Measurements from ENCODE around the gene SIRPB2. TPM values are rescaled to one million over a fixed set of nuclear protein-coding genes. Genes with fewer than 3 reads are reported as not detected.

The SIRPB2 gene
- total RNA-seq (2022; extraction: Qiagen RNA extraction; ENCODE audit: low read depth) = not detected in 5 replicates

DNA sequence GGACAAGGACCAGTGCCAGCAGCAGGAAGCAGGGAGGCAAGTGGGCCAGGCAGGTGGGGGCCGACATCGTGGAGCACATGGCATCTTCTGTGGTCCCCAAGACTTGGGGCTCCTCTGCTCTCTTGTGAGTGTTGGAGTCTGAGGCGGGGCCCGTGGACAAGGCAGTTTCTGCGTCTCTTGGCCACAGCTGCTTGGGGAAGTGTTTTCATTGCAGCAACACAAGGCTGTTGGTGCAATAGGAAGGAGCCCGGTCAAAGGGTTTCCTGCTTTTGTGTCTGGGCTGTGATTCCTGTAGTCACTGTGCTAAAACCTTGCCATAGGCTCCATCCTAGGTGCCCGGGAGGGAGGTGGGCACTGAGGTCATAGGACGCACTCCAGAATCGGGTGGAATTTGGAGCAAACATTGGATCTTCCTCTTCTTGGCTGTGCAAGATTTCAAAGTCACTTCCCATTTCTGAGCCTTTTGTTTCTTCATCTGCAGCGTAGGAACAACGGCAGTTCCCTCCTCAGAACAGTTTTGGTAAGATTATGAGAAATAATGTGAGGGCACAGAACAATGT is at the start of gene SIRPB2:
Gene SIRPB2 (minus strand): TSS at position 140 of the 560 bp plus-strand sequence. CDS start 61 bp downstream, at position 79.

GRCh38 chr20:1466211-1467081 is 24.8 kb downstream of the SIRPB2 start, which contains the start of gene NSFL1C:
Gene NSFL1C, minus strand, starts transcription at chr20:1466849. Its CDS starts 25 bp downstream, at chr20:1466824.

Other genes with a start within 250 kb of the SIRPB2 start
- 3.7 to 5.3 TPM (median 4.1 TPM) in 5 replicates for gene SNPH, start 225.1 kb downstream of the SIRPB2 start, total RNA-seq (2022; extraction: Qiagen RNA extraction; ENCODE audit: low read depth)
- 0.53 to 1.3 TPM (median 1.2 TPM) in 5 replicates for gene SDCBP2, start 162.3 kb downstream of the SIRPB2 start, total RNA-seq (2022; extraction: Qiagen RNA extraction; ENCODE audit: low read depth)
- gene FKBP1A, start 98.4 kb downstream of the SIRPB2 start, total RNA-seq (2022; extraction: Qiagen RNA extraction; ENCODE audit: low read depth) = 447 to 554 TPM (median 504 TPM) in 5 replicates
- 110 to 150 TPM (median 118 TPM) in 5 replicates for gene NSFL1C, start 24.6 kb downstream of the SIRPB2 start, total RNA-seq (2022; extraction: Qiagen RNA extraction; ENCODE audit: low read depth)
- gene SIRPD, start 66.3 kb upstream of the SIRPB2 start, total RNA-seq (2022; extraction: Qiagen RNA extraction; ENCODE audit: low read depth) = not detected in 5 replicates
- gene SIRPB1, start 128.6 kb upstream of the SIRPB2 start, total RNA-seq (2022; extraction: Qiagen RNA extraction; ENCODE audit: low read depth) = 0.22 to 0.90 TPM (median 0.68 TPM) in 5 replicates
- not detected in 5 replicates for gene SIRPG, start 166.4 kb upstream of the SIRPB2 start, total RNA-seq (2022; extraction: Qiagen RNA extraction; ENCODE audit: low read depth)